Raji (cell line): ENCODE measurements around the gene CCDC136.

Experiments
- POLR2A ChIP-seq: IDR thresholded peaks from 2 replicates; pipeline ENCODE4 v1.6.1; 2011; ENCODE audit warnings: low read depth, low read length, control low read depth; ENCODE audit not compliant: insufficient read depth

The CCDC136 gene

GRCh38 chr7:128770233-128770632, 21.5 kb upstream of the CCDC136 start:
- no peak for TF ChIP-seq POLR2A

- TF ChIP-seq POLR2A, result no peak
Observed at GRCh38 chr7:128773604-128774003, 18.2 kb upstream of the CCDC136 start.

GRCh38 chr7:128774029-128774689, 17.6 kb upstream of the CCDC136 start:
- no peak for TF ChIP-seq POLR2A

GRCh38 chr7:128774921-128775320, 16.8 kb upstream of the CCDC136 start:
- no peak for TF ChIP-seq POLR2A

GRCh38 chr7:128775744-128776474, 15.9 kb upstream of the CCDC136 start, which contains the start of gene OPN1SW:
OPN1SW (minus strand) TSS chr7:128775794; CDS start chr7:128775781, 13 bp downstream.
- no peak for TF ChIP-seq POLR2A

GRCh38 chr7:128777156-128778123, 14.3 kb upstream of the CCDC136 start:
- TF ChIP-seq POLR2A, result no peak

- TF ChIP-seq POLR2A, result no peak
Observed at GRCh38 chr7:128778946-128779345, 12.8 kb upstream of the CCDC136 start.

GRCh38 chr7:128781126-128781525, 10.6 kb upstream of the CCDC136 start:
- no peak for TF ChIP-seq POLR2A

GRCh38 chr7:128781851-128782250, 9.9 kb upstream of the CCDC136 start:
- TF ChIP-seq POLR2A, result no peak

GRCh38 chr7:128783143-128783861, 8.5 kb upstream of the CCDC136 start:
- TF ChIP-seq POLR2A, result no peak

- no peak for TF ChIP-seq POLR2A
Observed at GRCh38 chr7:128785738-128786137, 6.0 kb upstream of the CCDC136 start.

- TF ChIP-seq POLR2A, result no peak
Observed at GRCh38 chr7:128788446-128789412, 3.0 kb upstream of the CCDC136 start.

- no peak for TF ChIP-seq POLR2A
Observed at GRCh38 chr7:128790315-128791041, 1.3 kb upstream of the CCDC136 start.
